ENCODE measurements around the gene HELZ2.

Gene HELZ2

GRCh38 chr20:63597651-63598478 lies 23.8 kb upstream of the HELZ2 start:
- H3K4me3 ChIP-seq (ENCODE audit: low read depth, low read length), result no peak overlapping the region
- no peak for TF ChIP-seq CTCF (IDR thresholded peaks at IDR 0.05; ENCODE audit: low read depth, low read length, missing control alignments)
- no peak for DNase-seq (ENCODE audit: low read depth)
- in situ Hi-C loops (cut with HindIII; ENCODE audit: low sequenced_read_pairs), result no loop called here

- no peak for TF ChIP-seq CTCF (IDR thresholded peaks at IDR 0.05; ENCODE audit: low read depth, low read length, missing control alignments)
- in situ Hi-C loops (cut with HindIII; ENCODE audit: low sequenced_read_pairs), result no loop called here
- no peak for DNase-seq (ENCODE audit: low read depth)
- H3K4me3 ChIP-seq (ENCODE audit: low read depth, low read length), result no peak overlapping the region
These were observed 22.4 kb upstream of the HELZ2 start for GRCh38 chr20:63596423-63596822.

GRCh38 chr20:63595416-63596127 lies 21.5 kb upstream of the HELZ2 start:
- TF ChIP-seq CTCF (IDR thresholded peaks at IDR 0.05; ENCODE audit: low read depth, low read length, missing control alignments), result no peak
- no peak overlapping the region for H3K4me3 ChIP-seq (ENCODE audit: low read depth, low read length)
- in situ Hi-C loops (cut with HindIII; ENCODE audit: low sequenced_read_pairs), result no loop called here
- no peak for DNase-seq (ENCODE audit: low read depth)

GRCh38 chr20:63594043-63594561 lies 20.1 kb upstream of the HELZ2 start:
- peak; percentile 51 for DNase-seq (ENCODE audit: low read depth)
- in situ Hi-C loops (cut with HindIII; ENCODE audit: low sequenced_read_pairs), result no loop called here
- H3K4me3 ChIP-seq (ENCODE audit: low read depth, low read length), result no peak overlapping the region
- TF ChIP-seq CTCF (IDR thresholded peaks at IDR 0.05; ENCODE audit: low read depth, low read length, missing control alignments), result no peak

GRCh38 chr20:63592661-63593060 lies 18.6 kb upstream of the HELZ2 start:
- no peak for TF ChIP-seq CTCF (IDR thresholded peaks at IDR 0.05; ENCODE audit: low read depth, low read length, missing control alignments)
- no peak overlapping the region for H3K4me3 ChIP-seq (ENCODE audit: low read depth, low read length)
- no peak for DNase-seq (ENCODE audit: low read depth)
- in situ Hi-C loops (cut with HindIII; ENCODE audit: low sequenced_read_pairs), result no loop called here

- no peak for TF ChIP-seq CTCF (IDR thresholded peaks at IDR 0.05; ENCODE audit: low read depth, low read length, missing control alignments)
- DNase-seq (ENCODE audit: low read depth), result no peak
- in situ Hi-C loops (cut with HindIII; ENCODE audit: low sequenced_read_pairs), result no loop called here
- no peak overlapping the region for H3K4me3 ChIP-seq (ENCODE audit: low read depth, low read length)
These were observed 17.8 kb upstream of the HELZ2 start for GRCh38 chr20:63591786-63592355.
